Measurements from ENCODE around the gene APOC3. TPM values are rescaled to one million over a fixed set of nuclear protein-coding genes. Genes with fewer than 3 reads are reported as not detected.

Gene APOC3
- total RNA-seq, 2 donors from 2014 or later = not detected

DNA sequence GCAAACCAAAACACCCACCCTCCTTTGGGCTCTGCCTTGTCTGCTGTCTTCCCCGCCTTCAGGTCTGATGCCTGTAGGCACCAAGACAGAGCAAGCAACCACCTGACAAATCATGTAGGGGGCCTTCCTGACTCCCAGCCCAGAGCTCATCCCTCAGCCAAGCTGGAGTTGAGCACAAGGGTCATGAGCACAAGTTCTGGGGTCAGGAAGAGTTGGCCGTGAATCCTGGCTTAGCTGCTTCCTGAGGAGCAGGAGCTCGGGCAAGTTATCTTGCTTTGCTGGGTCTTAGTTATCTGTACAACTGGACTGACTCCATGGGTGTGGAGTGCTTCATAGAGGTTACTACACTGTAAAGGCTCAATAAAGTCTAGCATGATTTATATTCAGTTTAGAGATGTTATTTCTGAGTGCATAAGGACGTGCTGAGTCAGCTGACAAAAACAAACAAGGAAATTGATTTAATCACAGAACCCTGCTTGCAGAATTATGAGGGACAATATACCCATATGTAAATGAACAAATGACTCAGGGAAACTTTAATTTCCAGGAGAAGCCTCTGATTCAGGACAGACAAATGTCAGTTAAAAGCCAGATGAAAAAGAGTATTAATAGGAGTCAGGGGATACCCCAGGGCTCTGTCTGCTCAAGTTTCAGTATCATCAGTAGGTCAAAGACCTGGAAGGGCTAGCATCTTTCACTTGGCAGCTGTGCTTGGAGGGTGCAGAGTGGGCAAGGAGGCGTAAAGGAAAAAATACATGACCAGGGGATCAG, 22.7 kb downstream of the APOC3 start:
- peak overlapping the region; percentile 93 for H3K27ac Mint-ChIP-seq
- H3K9me3 Mint-ChIP-seq = no peaks in the 10 kb centered on the region
- DNase-seq (no peak), ATAC-seq (replicated peaks in 1 of 2) (peak in 1 of 2 donors; percentile 14)
- no peaks in the 10 kb centered on the region for H3K27me3 Mint-ChIP-seq (ENCODE audit: low read depth)
- peaks cover 10 to 12% of the 10 kb centered on the region in 2 donors for H3K36me3 Mint-ChIP-seq (ENCODE audit: insufficient read depth in 2 of 2)
- peak overlapping the region; percentile 84 to 86 for H3K4me3 Mint-ChIP-seq
- H3K4me1 Mint-ChIP-seq (ENCODE audit: low read depth) = peaks cover 51% of the 10 kb centered on the region

DNA sequence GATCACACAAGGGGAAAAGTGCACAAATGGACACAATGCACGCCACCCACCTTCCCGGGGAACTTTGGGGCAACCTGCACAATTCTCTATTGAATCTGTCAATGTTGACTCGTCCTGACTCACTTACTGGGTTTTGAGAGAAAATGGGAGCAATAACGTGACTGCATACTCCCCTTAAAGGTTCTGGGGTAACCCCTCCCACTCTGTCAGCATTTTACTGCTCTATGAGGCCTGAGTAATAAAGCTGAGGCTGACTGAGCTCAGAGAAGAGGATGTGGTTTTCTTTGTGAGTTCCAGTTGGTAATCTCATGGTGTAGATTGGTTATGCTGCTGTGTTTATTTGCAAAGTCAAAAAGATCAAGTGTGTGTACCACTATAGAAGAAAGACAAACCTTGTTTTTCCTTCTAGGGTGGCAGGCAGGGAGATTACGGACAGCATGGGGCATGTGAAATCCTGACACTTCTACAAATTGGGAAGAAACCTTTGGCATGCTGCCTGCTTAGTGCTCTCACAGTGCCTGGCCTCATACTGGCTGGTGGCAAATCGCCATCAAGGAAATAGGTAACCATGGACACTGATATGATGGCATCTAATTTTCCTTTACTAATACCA, 23.9 kb downstream of the APOC3 start:
- Mint-ChIP-seq H3K4me3 (peak overlapping the region; percentile 84 to 86), H3K27me3 (ENCODE audit: low read depth) (no peaks in the 10 kb centered on the region), H3K36me3 (ENCODE audit: insufficient read depth in 2 of 2) (peaks cover 10 to 12% of the 10 kb centered on the region in 2 donors), H3K27ac (peak overlapping the region; percentile 93), H3K4me1 (ENCODE audit: low read depth) (peaks cover 51% of the 10 kb centered on the region), H3K9me3 (no peaks in the 10 kb centered on the region)
- DNase-seq (peak; percentile 73 to 80), ATAC-seq (replicated peaks in 1 of 2) (peak; percentile 94 to 96)

DNA sequence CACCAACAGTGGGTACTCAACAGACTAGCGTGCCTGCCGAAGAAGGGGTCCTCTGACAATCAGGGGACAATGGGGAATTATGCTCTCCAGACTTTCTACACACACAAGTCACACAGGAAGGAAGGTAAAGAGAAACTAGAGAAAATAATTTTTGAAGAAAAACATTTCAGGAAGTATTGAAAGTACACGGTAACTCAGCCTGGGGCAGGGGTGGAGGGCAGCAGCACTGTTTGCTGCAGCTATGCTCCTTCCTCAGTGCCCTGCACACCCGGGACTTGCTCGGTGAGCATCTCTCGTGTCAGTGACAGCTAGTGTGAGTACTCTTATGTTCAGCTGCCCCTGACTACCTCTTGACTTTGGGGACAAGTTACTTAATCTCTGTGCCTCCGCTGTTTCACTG, 25.7 kb downstream of the APOC3 start:
- Mint-ChIP-seq H3K27me3 (ENCODE audit: low read depth) (no peaks in the 10 kb centered on the region), H3K4me1 (ENCODE audit: low read depth) (peaks cover 51% of the 10 kb centered on the region), H3K9me3 (no peaks in the 10 kb centered on the region), H3K4me3 (peak overlapping the region in 1 of 2 donors; percentile 1), H3K36me3 (ENCODE audit: insufficient read depth in 2 of 2) (peaks cover 5 to 11% of the 10 kb centered on the region in 2 donors), H3K27ac (no peak overlapping the region)
- no peak for ATAC-seq (replicated peaks in 1 of 2)
- DNase-seq = no peak

DNA sequence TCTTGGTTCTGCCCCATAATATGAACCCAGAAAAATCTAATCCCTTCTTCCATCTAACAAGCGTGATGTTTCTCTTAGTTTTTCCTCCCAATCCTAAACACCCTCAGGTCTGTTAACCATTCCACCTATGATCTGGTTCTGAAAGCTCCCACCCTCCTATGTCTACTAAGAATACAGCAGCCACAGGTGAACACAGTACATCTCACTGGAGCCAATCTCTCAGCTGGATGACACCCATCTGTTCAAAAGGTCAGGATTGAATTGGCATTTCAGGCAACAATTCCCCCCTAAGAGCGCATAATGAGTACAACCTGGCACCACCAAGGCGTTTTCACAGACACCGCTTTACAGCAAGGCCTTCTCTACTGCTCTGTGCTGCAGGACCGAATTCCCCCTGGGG, 26.7 kb downstream of the APOC3 start:
- H3K4me3 Mint-ChIP-seq = no peak overlapping the region
- peaks cover 7 to 15% of the 10 kb centered on the region in 2 donors for H3K36me3 Mint-ChIP-seq (ENCODE audit: insufficient read depth in 2 of 2)
- peaks cover 47% of the 10 kb centered on the region for H3K4me1 Mint-ChIP-seq (ENCODE audit: low read depth)
- ATAC-seq (replicated peaks in 1 of 2) (no peak), DNase-seq (no peak)
- H3K27ac Mint-ChIP-seq = no peak overlapping the region
- H3K9me3 Mint-ChIP-seq = no peaks in the 10 kb centered on the region
- no peaks in the 10 kb centered on the region for H3K27me3 Mint-ChIP-seq (ENCODE audit: low read depth)

DNA sequence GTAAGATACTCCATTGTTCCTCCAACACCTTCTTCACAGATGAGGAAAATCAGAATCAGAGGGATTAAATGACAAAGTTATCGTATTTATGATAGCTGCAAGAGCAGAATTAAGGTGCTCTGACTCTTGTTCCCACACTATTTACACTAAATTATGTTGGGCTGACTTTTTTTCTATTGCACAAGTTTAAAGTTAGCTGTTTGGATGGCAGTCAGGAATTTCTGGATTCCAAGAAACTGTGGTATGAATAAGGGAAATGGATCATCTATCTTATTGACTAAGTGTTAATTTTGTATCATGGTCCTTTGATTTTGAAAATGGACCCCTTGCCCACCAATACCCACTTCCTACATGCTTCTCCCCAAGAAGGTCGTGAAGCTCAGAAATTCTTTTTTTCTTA, 27.6 kb downstream of the APOC3 start:
- H3K36me3 Mint-ChIP-seq (ENCODE audit: insufficient read depth in 2 of 2) = peaks cover 10 to 19% of the 10 kb centered on the region in 2 donors
- DNase-seq (no peak), ATAC-seq (replicated peaks in 1 of 2) (no peak)
- no peak overlapping the region for H3K4me3 Mint-ChIP-seq
- peaks cover 44% of the 10 kb centered on the region for H3K4me1 Mint-ChIP-seq (ENCODE audit: low read depth)
- no peak overlapping the region for H3K27ac Mint-ChIP-seq
- no peaks in the 10 kb centered on the region for H3K27me3 Mint-ChIP-seq (ENCODE audit: low read depth)
- H3K9me3 Mint-ChIP-seq = no peaks in the 10 kb centered on the region

DNA sequence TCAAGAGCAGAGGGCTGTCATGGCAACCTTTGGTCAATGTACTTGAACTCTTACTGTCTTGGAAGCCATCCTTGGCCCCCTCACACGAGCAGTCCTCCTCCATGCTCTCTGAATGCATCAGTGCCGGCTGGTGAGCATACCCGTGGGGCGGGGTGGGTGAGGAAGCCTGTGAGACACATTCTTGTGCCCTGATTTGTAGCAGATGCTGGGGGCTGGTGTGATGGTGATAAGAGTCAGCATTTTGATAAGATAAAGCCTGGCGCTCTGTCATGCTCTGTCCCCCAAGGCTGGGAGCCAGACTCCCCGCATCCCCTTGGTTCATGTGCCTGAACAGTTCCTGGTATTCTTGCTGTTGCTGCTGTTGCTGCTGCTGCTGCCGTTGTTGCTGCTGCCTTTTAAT, 28.2 kb downstream of the APOC3 start:
- Mint-ChIP-seq H3K4me1 (ENCODE audit: low read depth) (peaks cover 37% of the 10 kb centered on the region), H3K36me3 (ENCODE audit: insufficient read depth in 2 of 2) (peaks cover 10 to 19% of the 10 kb centered on the region in 2 donors), H3K4me3 (no peak overlapping the region), H3K27ac (no peak overlapping the region), H3K27me3 (ENCODE audit: low read depth) (no peaks in the 10 kb centered on the region), H3K9me3 (no peaks in the 10 kb centered on the region)
- no peak for ATAC-seq (replicated peaks in 1 of 2)
- DNase-seq = no peak

DNA sequence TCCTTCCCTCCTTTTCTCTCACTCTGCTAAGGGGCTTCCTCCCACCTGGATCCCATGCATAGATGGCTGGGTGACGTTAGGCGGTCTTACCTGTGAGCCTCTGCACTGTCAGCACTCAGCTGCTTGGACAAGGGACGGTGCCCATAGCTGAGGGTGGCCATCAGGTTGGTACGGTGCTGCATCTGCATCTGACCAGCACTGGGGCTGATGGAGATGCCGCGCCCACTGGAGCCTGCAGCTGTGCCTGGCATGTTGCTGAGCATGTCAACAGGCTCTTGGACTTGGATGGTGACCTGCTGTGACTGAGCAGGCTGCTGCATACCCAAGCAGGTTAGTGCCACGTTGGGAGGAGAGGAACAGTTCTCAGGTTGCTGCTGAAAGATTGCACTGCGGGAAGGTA, 29.5 kb downstream of the APOC3 start:
- H3K4me3 Mint-ChIP-seq = no peak overlapping the region
- no peaks in the 10 kb centered on the region for H3K9me3 Mint-ChIP-seq
- ATAC-seq (replicated peaks in 1 of 2) = no peak
- H3K4me1 Mint-ChIP-seq (ENCODE audit: low read depth) = peaks cover 25% of the 10 kb centered on the region
- peaks cover 10 to 16% of the 10 kb centered on the region in 2 donors for H3K36me3 Mint-ChIP-seq (ENCODE audit: insufficient read depth in 2 of 2)
- no peaks in the 10 kb centered on the region for H3K27me3 Mint-ChIP-seq (ENCODE audit: low read depth)
- no peak for DNase-seq
- no peak overlapping the region for H3K27ac Mint-ChIP-seq

DNA sequence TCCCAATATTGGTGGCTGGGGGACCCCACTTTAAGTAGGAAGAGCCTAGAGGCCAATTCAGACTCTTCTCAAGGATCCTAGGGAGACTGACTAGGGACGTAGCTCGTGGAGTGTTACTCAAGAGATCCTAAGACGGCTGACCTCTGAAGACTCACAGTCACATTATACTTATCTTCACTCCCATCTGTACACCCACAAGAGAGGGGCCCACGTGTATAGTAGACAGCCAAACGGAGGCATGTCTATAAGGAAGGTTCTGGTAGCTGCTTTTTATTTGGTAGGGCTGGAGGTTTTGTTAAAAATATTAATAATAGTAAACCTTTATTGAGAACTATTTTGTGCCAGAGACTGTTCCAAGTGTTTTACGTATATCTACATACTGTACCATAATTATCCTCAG, 30.6 kb downstream of the APOC3 start:
- Mint-ChIP-seq H3K27ac (no peak overlapping the region), H3K4me1 (ENCODE audit: low read depth) (peaks cover 16% of the 10 kb centered on the region)

DNA sequence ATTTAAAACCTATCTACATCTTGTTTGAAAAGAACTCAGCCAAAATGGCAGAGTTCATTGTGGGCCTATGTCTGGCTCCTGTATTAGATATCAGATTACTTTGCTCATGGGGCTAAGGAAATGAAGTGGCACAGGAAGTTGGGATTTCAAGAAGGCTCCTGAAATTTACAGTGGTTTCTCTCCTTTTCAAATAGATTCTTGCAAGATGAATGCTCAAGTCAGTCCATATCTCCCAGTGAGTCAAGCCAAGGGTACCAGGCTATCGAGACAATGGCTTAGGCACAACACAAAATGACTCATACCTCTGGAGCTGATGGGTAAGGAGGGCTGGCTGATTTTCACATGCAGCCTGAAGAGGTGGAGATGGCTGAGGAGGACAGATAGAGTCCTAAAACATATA, 31.8 kb downstream of the APOC3 start:
- no peak overlapping the region for H3K4me3 Mint-ChIP-seq
- no peaks in the 10 kb centered on the region for H3K27me3 Mint-ChIP-seq (ENCODE audit: low read depth)
- DNase-seq (no peak), ATAC-seq (replicated peaks in 1 of 2) (peak; percentile 40 to 65)
- peaks cover 10% of the 10 kb centered on the region for H3K4me1 Mint-ChIP-seq (ENCODE audit: low read depth)
- no peaks in the 10 kb centered on the region for H3K9me3 Mint-ChIP-seq
- H3K36me3 Mint-ChIP-seq (ENCODE audit: insufficient read depth in 2 of 2) = peaks cover 7 to 13% of the 10 kb centered on the region in 2 donors
- peak overlapping the region; percentile 1 for H3K27ac Mint-ChIP-seq

More for the DNA sequence above, 30.6 kb downstream of the APOC3 start:
- peaks cover 5 to 13% of the 10 kb centered on the region in 2 donors for H3K36me3 Mint-ChIP-seq (ENCODE audit: insufficient read depth in 2 of 2)
- no peaks in the 10 kb centered on the region for H3K27me3 Mint-ChIP-seq (ENCODE audit: low read depth)
- DNase-seq (no peak), ATAC-seq (replicated peaks in 1 of 2) (no peak)
- no peak overlapping the region for H3K4me3 Mint-ChIP-seq
- H3K9me3 Mint-ChIP-seq = no peaks in the 10 kb centered on the region

DNA sequence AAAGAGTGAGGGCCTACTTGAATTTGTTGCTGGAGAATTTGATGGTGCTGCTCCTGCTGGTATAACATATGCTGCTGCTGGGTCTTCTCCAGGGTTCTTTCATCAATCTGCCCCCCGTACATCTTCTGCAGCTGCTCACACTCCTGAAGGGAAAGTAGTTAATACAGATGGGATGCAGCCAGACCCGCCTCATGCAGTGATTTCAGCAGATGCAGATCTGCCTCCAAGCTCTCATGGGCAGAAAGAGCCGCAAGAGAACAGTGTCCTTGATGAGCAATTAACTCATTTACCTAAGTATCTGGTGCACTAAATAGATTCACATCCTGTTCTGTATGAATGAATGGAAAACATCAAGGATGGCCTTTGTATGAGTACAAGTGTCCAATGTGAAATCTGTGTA, 32.5 kb downstream of the APOC3 start:
- no peak overlapping the region for H3K4me3 Mint-ChIP-seq
- no peaks in the 10 kb centered on the region for H3K27me3 Mint-ChIP-seq (ENCODE audit: low read depth)
- no peaks in the 10 kb centered on the region for H3K9me3 Mint-ChIP-seq
- ATAC-seq (replicated peaks in 1 of 2) = no peak
- DNase-seq = no peak
- peaks cover 7% of the 10 kb centered on the region for H3K4me1 Mint-ChIP-seq (ENCODE audit: low read depth)
- H3K36me3 Mint-ChIP-seq (ENCODE audit: insufficient read depth in 2 of 2) = peaks cover 7 to 16% of the 10 kb centered on the region in 2 donors
- H3K27ac Mint-ChIP-seq = peak overlapping the region; percentile 69

DNA sequence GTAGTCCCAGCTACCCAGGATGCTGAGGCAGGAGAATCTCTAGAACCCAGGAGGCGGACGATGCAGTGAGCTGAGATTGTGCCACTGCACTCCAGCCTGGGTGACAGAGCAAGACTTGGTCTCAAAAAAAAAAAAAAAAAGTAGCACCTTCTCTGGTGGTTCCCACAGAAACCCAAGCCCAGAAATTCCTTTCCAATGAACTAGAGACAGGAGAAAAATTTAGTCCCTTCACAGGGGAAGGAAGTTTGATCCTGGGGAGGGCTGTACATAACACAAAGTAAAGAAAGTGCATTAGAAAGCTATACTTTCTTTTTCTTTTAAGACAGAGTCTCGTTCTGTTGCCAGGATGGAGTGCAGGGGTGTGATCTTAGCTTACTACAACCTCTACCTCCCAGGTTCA, 33.2 kb downstream of the APOC3 start:
- DNase-seq = no peak
- no peak for ATAC-seq (replicated peaks in 1 of 2)
- Mint-ChIP-seq H3K36me3 (ENCODE audit: insufficient read depth in 2 of 2) (peaks cover 7 to 16% of the 10 kb centered on the region in 2 donors), H3K9me3 (no peaks in the 10 kb centered on the region), H3K27me3 (ENCODE audit: low read depth) (no peaks in the 10 kb centered on the region), H3K4me3 (no peak overlapping the region), H3K4me1 (ENCODE audit: low read depth) (peaks cover 7% of the 10 kb centered on the region), H3K27ac (no peak overlapping the region)

DNA sequence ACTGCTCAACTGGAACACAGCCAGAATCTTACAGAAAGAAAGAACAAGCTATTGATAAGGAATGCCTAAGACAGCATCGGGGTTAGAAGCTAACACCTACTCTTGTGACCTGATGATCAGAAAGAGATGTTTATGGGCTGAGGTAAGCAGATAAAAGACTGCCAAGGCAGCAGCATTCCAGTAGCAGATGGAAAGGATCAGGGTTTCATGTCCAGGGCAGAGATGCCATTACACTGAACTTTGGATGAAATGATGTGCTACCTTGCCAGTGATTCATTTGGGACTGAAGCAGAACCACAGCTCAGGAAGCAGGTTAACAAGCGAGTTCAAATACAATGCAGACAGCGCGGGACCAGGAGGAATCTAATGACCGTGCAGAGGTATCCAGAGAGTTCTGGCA, 34.8 kb downstream of the APOC3 start:
- no peak for ATAC-seq (replicated peaks in 1 of 2)
- Mint-ChIP-seq H3K4me1 (ENCODE audit: low read depth) (peaks cover 7% of the 10 kb centered on the region), H3K36me3 (ENCODE audit: insufficient read depth in 2 of 2) (peaks cover 7 to 13% of the 10 kb centered on the region in 2 donors), H3K4me3 (no peak overlapping the region), H3K9me3 (no peaks in the 10 kb centered on the region), H3K27me3 (ENCODE audit: low read depth) (no peaks in the 10 kb centered on the region), H3K27ac (no peak overlapping the region)
- no peak for DNase-seq

DNA sequence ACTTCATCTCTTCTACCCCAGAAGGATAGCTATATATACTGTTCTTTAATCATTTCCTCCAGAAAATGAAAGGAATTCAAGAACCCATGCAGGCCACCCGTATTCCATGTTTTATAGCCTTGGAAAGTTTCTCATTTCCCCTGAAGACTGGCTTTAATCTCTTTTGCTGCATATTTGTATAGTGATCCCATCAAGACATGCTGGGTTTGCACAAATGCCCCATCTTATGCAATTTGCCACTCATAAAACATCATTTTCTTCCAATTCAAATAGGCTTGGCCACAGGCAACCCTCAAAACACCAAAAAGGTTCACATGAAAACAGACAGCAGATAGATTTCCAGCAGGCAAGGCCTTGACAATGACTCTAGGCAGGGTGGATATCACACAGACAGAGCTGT, 36.0 kb downstream of the APOC3 start:
- no peak overlapping the region for H3K4me3 Mint-ChIP-seq
- DNase-seq (no peak), ATAC-seq (replicated peaks in 1 of 2) (no peak)
- H3K9me3 Mint-ChIP-seq = no peaks in the 10 kb centered on the region
- peaks cover 18% of the 10 kb centered on the region for H3K4me1 Mint-ChIP-seq (ENCODE audit: low read depth)
- peak overlapping the region; percentile 12 for H3K27ac Mint-ChIP-seq
- H3K27me3 Mint-ChIP-seq (ENCODE audit: low read depth) = no peaks in the 10 kb centered on the region
- peaks cover 7 to 11% of the 10 kb centered on the region in 2 donors for H3K36me3 Mint-ChIP-seq (ENCODE audit: insufficient read depth in 2 of 2)

Data from activated T-cell treated with anti-CD3 and anti-CD28 coated beads, Interleukin-2, amount 50 U/mL, for 72 hours (primary cell).